ENCODE data around the gene CYLD. TPM values are rescaled to one million over a fixed set of nuclear protein-coding genes. Genes with fewer than 3 reads are reported as not detected.

CYLD gene
- total RNA-seq, 2 experiments from 2014 or later = 94.3 to 97.9 TPM

- H3K9me3 Mint-ChIP-seq = no peaks in the 10 kb centered on the region
- H3K4me3 Mint-ChIP-seq = no peak overlapping the region
- peaks cover 7% of the 10 kb centered on the region for H3K27me3 Mint-ChIP-seq
- no peak overlapping the region for H3K27ac Mint-ChIP-seq
- no peak for DNase-seq
- no peaks in the 10 kb centered on the region for H3K36me3 Mint-ChIP-seq
- H3K4me1 Mint-ChIP-seq = peaks cover 5% of the 10 kb centered on the region
Observed at GRCh38 chr16:50844840-50845239, 103.0 kb downstream of the CYLD start.

GRCh38 chr16:50845296-50845695 lies 103.4 kb downstream of the CYLD start:
- Mint-ChIP-seq H3K4me3 (no peak overlapping the region), H3K27me3 (peaks cover 11% of the 10 kb centered on the region), H3K27ac (no peak overlapping the region), H3K9me3 (no peaks in the 10 kb centered on the region), H3K36me3 (no peaks in the 10 kb centered on the region), H3K4me1 (peaks cover 5% of the 10 kb centered on the region)
- no peak for DNase-seq

GRCh38 chr16:50846511-50846910 lies 104.6 kb downstream of the CYLD start:
- Mint-ChIP-seq H3K4me1 (peaks cover 3% of the 10 kb centered on the region), H3K4me3 (no peak overlapping the region), H3K27me3 (peaks cover 14% of the 10 kb centered on the region), H3K9me3 (no peaks in the 10 kb centered on the region), H3K27ac (no peak overlapping the region), H3K36me3 (no peaks in the 10 kb centered on the region)
- no peak for DNase-seq

DNA sequence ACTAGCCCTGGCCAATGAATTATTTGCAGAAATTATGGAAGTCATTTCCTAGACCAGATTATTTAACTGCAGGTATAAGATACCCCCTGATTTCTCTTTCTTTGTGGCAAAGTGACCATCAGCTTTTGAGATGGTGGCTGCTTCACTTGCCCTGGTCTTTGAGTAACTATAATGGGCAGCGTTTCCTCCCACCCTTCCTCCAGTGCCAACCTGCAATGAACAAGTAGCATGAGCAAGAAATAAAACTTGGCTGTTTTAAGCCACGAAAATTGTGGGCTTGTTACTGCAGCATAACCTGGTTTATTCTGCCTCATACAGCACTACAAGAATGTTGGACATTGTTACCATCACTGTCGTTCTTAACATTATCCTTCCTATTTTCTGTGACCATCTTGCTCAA lies 105.3 kb downstream of the CYLD start:
- Mint-ChIP-seq H3K27me3 (peaks cover 14% of the 10 kb centered on the region), H3K36me3 (no peaks in the 10 kb centered on the region), H3K4me3 (no peak overlapping the region), H3K27ac (no peak overlapping the region), H3K9me3 (no peaks in the 10 kb centered on the region), H3K4me1 (no peaks in the 10 kb centered on the region)
- DNase-seq = no peak

- H3K4me3 Mint-ChIP-seq = no peak overlapping the region
- no peak for DNase-seq
- no peaks in the 10 kb centered on the region for H3K9me3 Mint-ChIP-seq
- H3K27me3 Mint-ChIP-seq = peaks cover 14% of the 10 kb centered on the region
- H3K27ac Mint-ChIP-seq = no peak overlapping the region
- H3K36me3 Mint-ChIP-seq = no peaks in the 10 kb centered on the region
- H3K4me1 Mint-ChIP-seq = no peaks in the 10 kb centered on the region
Observed at GRCh38 chr16:50848755-50849514, 107.0 kb downstream of the CYLD start.

Other genes with a start within 250 kb of the CYLD start
- gene NKD1, start 193.7 kb upstream of the CYLD start, total RNA-seq = under 1 TPM; 0.86 to 0.87 TPM
- 10 to 100 TPM; 25.8 to 26.0 TPM for gene SNX20, start 60.8 kb upstream of the CYLD start, total RNA-seq
- gene NOD2, start 48.5 kb upstream of the CYLD start, total RNA-seq = 1 to 10 TPM in 1 of 2 experiments, under 1 TPM in 1; 0.78 to 1.2 TPM